ENCODE measurements around the gene DHX36. TPM values are rescaled to one million over a fixed set of nuclear protein-coding genes. Genes with fewer than 3 reads are reported as not detected.

DHX36 gene
- total RNA-seq (2014; rRNA removed; shearing (Covaris generic)), result 31.2 and 37.1 TPM in 2 replicates
- polyA plus RNA-seq (2014; cell fraction: nucleus; rRNA removed), result 25.8 and 37.0 TPM in 2 replicates

- peak; percentile 77 for DNase-seq (ENCODE audit: extremely low read depth, low read depth)
Observed at GRCh38 chr3:154323891-154324738, at the start of gene DHX36. TSS of gene DHX36 (minus strand) at chr3:154324487. CDS start at chr3:154324416, 71 bp downstream.

- no peak for DNase-seq (ENCODE audit: extremely low read depth, low read depth)
Observed at GRCh38 chr3:154367221-154367620, 42.9 kb upstream of the DHX36 start.

DNA sequence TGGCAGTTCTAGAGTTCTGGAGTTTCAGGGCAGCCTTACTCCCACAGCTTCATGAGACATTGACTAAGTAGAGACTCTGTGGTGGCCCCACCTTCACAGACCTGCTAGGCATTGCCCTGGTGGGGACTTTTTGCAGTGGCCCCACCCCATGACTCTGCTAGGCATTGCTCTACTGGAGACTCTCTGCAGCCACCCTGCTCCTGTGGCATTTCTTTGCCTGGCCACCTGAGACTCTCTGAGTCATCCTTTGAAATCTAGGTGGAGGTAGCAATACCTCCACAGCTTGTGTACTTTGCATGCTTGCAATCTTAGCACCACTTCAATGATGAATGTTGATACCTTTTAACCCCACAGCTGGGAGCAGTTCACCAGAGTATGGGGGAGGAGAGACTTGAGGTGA is 40.6 kb upstream of the DHX36 start:
- no peak for DNase-seq (ENCODE audit: extremely low read depth, low read depth)

GRCh38 chr3:154361099-154361498 is 36.8 kb upstream of the DHX36 start:
- no peak for DNase-seq (ENCODE audit: extremely low read depth, low read depth)

DNA sequence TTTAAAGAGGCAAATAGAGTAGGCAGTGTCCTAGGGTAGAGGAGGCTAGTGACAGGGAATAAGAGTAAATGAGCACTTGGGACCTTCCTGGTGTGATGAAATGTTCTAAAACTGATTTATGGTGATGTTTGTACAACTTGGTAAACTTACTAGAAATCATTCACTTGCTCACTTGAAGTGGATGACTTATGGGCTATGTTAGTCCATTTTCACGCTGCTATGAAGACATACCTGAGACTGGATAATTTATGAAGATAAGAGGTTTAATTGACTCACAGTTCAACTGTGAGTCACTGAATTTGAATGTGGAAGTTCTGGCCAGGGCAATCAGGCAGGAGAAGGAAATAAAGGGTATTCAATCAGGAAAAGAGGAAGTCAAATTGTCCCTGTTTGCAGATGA is 31.7 kb upstream of the DHX36 start:
- DNase-seq (ENCODE audit: extremely low read depth, low read depth), result no peak

GRCh38 chr3:154349223-154349622 is 24.9 kb upstream of the DHX36 start:
- no peak for DNase-seq (ENCODE audit: extremely low read depth, low read depth)

GRCh38 chr3:154345422-154346122 is 21.3 kb upstream of the DHX36 start:
- DNase-seq (ENCODE audit: extremely low read depth, low read depth), result no peak

- DNase-seq (ENCODE audit: extremely low read depth, low read depth), result no peak
Observed at GRCh38 chr3:154338570-154338969, 14.3 kb upstream of the DHX36 start.

DNA sequence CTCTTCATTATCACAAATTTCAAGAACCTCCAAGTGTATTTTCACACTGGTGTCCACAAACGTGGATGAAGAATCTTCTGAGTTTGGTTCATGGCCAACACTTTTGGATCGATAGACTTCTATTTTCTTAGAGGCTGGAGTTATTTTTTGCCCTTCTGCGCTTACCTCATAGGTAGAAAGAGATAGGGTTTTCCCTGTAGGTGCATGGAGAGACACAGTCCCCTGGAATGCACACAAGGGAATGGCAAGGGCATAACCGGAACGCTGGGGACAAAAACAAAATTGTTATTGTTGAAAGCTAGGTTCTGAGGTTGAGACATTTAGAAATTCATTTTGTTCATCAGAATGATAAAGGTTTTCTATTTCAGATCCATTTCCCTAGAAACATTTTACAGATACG is 13.7 kb upstream of the DHX36 start:
- DNase-seq (ENCODE audit: extremely low read depth, low read depth), result no peak

DNA sequence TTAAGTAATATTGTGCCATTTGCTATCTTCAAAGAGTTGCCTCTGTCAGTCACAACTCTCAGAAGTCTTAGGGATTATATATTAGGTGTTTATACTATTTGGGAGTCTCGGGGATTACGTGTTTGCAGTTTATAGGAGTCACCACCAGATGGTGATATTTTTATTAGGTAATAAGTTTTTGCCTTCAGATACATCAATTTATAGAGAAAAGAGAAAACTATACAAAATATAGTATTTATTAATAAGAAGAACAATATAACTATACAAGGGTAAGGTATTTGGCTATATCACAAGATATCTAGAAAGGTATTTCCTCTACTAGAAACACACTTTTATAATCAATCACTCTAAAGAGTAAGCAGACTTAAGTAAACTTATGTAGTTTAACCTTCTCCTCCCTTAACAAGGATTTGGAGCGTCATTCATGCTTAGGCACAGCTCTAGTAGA is 10.7 kb upstream of the DHX36 start:
- DNase-seq (ENCODE audit: extremely low read depth, low read depth), result peak; percentile 24

DNA sequence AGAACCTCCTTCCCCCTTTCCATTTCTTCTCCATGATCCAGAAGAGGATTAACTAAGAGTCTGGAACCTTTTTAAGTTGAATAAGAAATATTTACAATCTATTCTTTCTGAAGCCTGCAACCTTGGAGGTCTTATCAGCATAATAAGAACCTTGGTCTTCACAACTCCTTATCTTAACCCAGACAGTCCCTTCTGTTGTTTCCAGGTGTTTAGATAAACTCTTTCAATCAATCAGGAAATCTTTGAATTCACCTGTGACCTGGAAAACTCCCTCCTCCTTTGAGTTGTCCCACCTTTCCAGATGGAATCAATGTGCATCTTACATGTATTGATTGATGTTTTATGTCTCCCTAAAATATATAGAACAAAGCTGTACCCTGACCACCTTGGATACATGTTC is 3.6 kb upstream of the DHX36 start:
- DNase-seq (ENCODE audit: extremely low read depth, low read depth), result no peak

DNA sequence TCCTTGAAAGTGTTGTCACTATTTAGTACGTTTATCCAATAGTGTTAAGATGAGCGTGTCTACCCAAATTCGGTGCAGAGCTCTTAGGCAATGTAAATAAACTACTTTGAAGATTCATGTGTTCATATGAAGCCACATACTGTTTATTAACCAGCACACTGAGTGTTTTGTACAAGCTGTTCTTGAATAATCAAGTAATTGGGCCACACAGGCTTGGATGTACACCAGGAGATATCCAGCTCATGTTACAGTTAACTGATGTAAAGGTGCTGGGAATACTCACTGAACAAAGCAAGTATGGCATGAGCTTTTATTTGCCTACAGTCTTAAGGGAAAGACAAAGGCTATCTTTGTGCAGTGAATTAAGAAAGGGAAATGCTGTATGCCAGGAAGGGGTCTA is 632 bp upstream of the DHX36 start:
- no peak for DNase-seq (ENCODE audit: extremely low read depth, low read depth)

GRCh38 chr3:154316974-154317767 is 7.1 kb downstream of the DHX36 start:
- no peak for DNase-seq (ENCODE audit: extremely low read depth, low read depth)

DNA sequence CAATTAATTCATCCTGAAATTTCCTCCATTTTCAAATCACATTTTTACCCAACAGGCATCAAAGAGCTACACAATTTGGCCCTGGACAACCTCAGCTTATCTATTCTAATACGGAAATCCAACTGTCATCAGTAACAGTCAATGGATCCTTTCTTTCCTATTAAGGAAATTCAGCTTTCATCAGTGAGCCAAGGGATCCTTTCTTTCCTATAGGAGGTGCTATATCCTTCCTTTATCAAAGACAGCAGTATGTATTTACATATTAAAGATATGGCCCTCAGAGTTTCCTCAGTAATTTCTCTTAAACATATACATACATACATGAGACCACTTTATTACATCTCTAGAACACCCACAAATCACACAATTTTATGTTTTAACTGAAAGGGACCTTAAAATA is 10.1 kb downstream of the DHX36 start:
- no peak for DNase-seq (ENCODE audit: extremely low read depth, low read depth)

DNA sequence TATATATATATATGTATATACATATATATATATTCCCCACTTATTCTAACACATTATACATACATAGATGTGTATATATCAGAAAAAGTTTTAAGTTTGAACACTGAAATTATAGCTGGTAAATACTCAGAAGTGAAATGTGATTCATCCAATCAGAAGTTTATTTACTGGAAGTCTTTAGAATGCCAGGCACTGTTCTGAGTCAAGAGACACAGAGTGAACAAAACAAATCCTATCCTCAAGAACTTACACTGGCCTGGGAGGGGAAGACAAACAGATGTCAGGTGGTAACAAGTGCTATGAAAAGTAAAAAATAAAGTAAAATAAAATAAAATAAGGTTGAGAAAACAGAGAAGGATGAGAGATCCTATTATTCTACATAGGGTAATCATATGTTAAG is 13.4 kb downstream of the DHX36 start:
- no peak for DNase-seq (ENCODE audit: extremely low read depth, low read depth)

- DNase-seq (ENCODE audit: extremely low read depth, low read depth), result no peak
Observed at GRCh38 chr3:154307363-154307762, 16.9 kb downstream of the DHX36 start.

DNA sequence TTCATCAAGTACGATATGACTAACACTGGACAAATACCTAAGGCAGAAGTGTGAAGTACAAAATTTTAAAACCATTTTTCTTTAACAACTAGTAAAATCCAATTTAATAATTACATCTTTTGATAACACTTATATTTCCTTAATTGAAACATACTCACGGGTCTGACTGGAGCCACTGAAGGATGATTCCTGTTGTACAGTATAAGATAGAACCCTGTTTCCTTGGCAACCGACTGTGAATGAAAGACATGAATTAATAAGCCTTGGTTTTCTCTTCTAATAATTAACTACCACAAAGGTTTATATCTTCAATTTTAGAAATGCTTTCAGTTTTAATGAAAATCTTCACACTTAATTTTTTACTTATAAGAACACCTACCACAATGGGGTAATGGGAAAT is 19.4 kb downstream of the DHX36 start:
- DNase-seq (ENCODE audit: extremely low read depth, low read depth), result no peak

DNA sequence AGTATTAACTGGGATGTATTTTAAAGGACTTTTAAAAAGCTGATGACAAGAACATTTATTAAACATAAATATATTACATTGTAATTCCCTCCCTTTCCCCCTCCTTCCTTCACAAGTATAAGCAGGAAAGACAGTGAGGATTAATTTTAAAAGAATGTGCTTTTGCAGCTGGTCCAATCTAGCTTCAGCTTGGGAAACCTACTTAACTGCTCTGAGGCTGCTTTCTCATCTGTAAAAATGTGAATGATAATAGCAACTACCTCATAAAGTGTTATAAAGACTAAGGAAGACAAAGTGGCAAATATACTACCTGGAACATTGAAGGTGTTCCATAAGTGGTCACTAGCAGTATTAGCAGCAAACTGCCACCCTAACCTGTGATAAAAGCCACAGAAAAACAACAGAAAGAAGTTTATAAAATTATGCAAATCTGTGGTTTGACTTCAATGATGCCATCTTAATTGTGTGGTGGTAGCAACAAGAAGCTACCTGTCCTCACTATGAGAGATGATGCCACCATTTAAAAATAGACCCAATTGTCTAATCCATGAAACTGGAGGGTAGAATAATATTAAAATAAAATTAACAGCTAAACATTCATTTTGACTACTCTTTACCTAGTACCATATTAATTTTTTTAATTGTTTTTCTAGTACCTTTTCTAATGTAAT is 20.0 kb downstream of the DHX36 start:
- DNase-seq (ENCODE audit: extremely low read depth, low read depth), result no peak

GRCh38 chr3:154301561-154301960 is 22.7 kb downstream of the DHX36 start:
- DNase-seq (ENCODE audit: extremely low read depth, low read depth), result no peak

DNA sequence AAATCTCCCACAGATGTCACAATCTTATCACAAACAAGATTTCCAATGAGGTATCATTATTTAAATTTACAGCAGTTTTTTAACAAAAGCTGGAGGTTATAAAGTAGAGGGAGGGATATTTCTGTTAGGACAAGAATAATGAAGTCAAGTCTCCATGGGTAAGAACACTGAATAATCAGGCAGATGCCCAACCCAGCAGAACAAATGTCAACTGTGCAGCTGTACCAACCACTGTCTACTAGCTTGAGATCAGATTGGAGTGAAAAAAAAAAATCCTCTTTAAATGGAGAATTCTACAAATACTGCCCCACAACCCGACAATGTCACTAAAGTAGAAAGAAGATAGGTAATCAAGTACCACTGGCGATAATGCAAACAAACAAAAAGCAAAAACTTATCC is 30.3 kb downstream of the DHX36 start:
- DNase-seq (ENCODE audit: extremely low read depth, low read depth), result no peak

DNA sequence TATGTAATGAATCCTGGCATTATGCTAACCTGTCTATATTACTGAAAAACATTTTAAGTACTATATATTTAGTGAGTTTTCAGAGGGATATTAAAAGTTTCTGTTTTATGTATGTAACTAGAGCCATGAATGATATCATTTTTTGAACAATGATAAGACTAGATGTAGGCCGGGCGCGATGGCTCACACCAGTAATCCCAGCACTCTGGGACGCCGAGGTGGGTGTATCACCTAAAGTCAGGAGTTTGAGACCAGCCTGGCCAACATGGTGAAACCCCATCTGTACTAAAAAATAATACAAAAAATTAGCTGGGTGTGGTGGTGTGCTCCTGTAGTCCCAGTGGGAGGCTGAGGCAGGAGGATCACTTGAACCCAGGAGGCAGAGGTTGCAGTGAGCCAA is 34.1 kb downstream of the DHX36 start:
- no peak for DNase-seq (ENCODE audit: extremely low read depth, low read depth)
